GM23338 (cell line): ENCODE results near the gene TEX35. TPM values are rescaled to one million over a fixed set of nuclear protein-coding genes. Genes with fewer than 3 reads are reported as not detected.

Source experiments
- CREB1 ChIP-seq: fragments of 250-450 bp; sonication (Bioruptor Pico); IDR thresholded peaks from 2 replicates; pipeline ENCODE4 v1.5.0; 2020; ENCODE audit warnings: low read depth, mild to moderate bottlenecking, moderate library complexity
- ETS1 ChIP-seq: IDR thresholded peaks from 2 replicates; pipeline ENCODE4 v1.6.1; 2016; ENCODE audit warnings: antibody characterized with exemption
- EZH2 ChIP-seq: fragments of 200-600 bp; sonication (generic); IDR thresholded peaks from one replicate; pipeline ENCODE4 v1.8.0; 2017; ENCODE audit warnings: antibody characterized with exemption, mild to moderate bottlenecking, low read depth; ENCODE audit not compliant: unreplicated experiment
- JUNB ChIP-seq: IDR thresholded peaks from one replicate; pipeline ENCODE4 v1.6.1; 2016; ENCODE audit warnings: antibody characterized with exemption; ENCODE audit not compliant: unreplicated experiment
- NANOG ChIP-seq: IDR thresholded peaks from 2 replicates; pipeline ENCODE4 v1.6.1; 2016; ENCODE audit warnings: antibody characterized with exemption, borderline replicate concordance
- POLR2AphosphoS5 ChIP-seq: IDR thresholded peaks from 2 replicates; pipeline ENCODE4 v1.6.1; 2016; ENCODE audit warnings: antibody characterized with exemption, low read depth
- REST ChIP-seq: IDR thresholded peaks from one replicate; pipeline ENCODE4 v1.6.1; 2018; ENCODE audit warnings: antibody characterized with exemption; ENCODE audit not compliant: unreplicated experiment
- STAT1 ChIP-seq: IDR thresholded peaks from one replicate; pipeline ENCODE4 v1.6.1; 2016; ENCODE audit warnings: antibody characterized with exemption; ENCODE audit not compliant: unreplicated experiment
- ZNF114 ChIP-seq: fragments of 250-450 bp; sonication (Bioruptor Pico); IDR thresholded peaks from 2 replicates; pipeline ENCODE4 v1.5.0; 2020; ENCODE audit warnings: mild to moderate bottlenecking, moderate library complexity
- polyA plus RNA-seq: library from polyadenylated mRNA; unstranded; fragments of >200 nt; fragmentation: Nextera tagmentation; extraction: Ambion mirVana; gene quantifications from 2 replicates; pipeline ENCODE4 v1.2.1, GENCODE V29; 2016
- total RNA-seq: library from RNA; depleted of rRNA; stranded (reverse); fragments of >200 nt; shearing (Covaris generic); gene quantifications from 2 replicates; pipeline ENCODE4 v1.2.3, GENCODE V29; 2014
- TF ChIP-seq, protein P1 (sequence below): fragments of 250-450 bp; sonication (Bioruptor Pico); IDR thresholded peaks from 2 replicates; pipeline ENCODE4 v1.5.0; 2020; ENCODE audit warnings: mild to moderate bottlenecking, moderate library complexity
- TF ChIP-seq, protein P2 (sequence below), 2 experiments: fragments of 200-600 bp in 1 of 2; sonication (generic) in 1 of 2; conservative IDR thresholded peaks; 2 replicates each; pipeline versions ENCODE4 v1.5.1 to v1.6.1; 2016 to 2017; ENCODE audit warnings: antibody characterized with exemption in 2 of 2, low read depth in 2 of 2, mild to moderate bottlenecking in 2 of 2, moderate library complexity in 1 of 2

The TEX35 gene
- total and polyA plus RNA-seq, 2 experiments from 2014 or later, result not detected

GRCh38 chr1:178493301-178493741, 19.6 kb upstream of the TEX35 start (continued):
- TF ChIP-seq, protein P1, sequence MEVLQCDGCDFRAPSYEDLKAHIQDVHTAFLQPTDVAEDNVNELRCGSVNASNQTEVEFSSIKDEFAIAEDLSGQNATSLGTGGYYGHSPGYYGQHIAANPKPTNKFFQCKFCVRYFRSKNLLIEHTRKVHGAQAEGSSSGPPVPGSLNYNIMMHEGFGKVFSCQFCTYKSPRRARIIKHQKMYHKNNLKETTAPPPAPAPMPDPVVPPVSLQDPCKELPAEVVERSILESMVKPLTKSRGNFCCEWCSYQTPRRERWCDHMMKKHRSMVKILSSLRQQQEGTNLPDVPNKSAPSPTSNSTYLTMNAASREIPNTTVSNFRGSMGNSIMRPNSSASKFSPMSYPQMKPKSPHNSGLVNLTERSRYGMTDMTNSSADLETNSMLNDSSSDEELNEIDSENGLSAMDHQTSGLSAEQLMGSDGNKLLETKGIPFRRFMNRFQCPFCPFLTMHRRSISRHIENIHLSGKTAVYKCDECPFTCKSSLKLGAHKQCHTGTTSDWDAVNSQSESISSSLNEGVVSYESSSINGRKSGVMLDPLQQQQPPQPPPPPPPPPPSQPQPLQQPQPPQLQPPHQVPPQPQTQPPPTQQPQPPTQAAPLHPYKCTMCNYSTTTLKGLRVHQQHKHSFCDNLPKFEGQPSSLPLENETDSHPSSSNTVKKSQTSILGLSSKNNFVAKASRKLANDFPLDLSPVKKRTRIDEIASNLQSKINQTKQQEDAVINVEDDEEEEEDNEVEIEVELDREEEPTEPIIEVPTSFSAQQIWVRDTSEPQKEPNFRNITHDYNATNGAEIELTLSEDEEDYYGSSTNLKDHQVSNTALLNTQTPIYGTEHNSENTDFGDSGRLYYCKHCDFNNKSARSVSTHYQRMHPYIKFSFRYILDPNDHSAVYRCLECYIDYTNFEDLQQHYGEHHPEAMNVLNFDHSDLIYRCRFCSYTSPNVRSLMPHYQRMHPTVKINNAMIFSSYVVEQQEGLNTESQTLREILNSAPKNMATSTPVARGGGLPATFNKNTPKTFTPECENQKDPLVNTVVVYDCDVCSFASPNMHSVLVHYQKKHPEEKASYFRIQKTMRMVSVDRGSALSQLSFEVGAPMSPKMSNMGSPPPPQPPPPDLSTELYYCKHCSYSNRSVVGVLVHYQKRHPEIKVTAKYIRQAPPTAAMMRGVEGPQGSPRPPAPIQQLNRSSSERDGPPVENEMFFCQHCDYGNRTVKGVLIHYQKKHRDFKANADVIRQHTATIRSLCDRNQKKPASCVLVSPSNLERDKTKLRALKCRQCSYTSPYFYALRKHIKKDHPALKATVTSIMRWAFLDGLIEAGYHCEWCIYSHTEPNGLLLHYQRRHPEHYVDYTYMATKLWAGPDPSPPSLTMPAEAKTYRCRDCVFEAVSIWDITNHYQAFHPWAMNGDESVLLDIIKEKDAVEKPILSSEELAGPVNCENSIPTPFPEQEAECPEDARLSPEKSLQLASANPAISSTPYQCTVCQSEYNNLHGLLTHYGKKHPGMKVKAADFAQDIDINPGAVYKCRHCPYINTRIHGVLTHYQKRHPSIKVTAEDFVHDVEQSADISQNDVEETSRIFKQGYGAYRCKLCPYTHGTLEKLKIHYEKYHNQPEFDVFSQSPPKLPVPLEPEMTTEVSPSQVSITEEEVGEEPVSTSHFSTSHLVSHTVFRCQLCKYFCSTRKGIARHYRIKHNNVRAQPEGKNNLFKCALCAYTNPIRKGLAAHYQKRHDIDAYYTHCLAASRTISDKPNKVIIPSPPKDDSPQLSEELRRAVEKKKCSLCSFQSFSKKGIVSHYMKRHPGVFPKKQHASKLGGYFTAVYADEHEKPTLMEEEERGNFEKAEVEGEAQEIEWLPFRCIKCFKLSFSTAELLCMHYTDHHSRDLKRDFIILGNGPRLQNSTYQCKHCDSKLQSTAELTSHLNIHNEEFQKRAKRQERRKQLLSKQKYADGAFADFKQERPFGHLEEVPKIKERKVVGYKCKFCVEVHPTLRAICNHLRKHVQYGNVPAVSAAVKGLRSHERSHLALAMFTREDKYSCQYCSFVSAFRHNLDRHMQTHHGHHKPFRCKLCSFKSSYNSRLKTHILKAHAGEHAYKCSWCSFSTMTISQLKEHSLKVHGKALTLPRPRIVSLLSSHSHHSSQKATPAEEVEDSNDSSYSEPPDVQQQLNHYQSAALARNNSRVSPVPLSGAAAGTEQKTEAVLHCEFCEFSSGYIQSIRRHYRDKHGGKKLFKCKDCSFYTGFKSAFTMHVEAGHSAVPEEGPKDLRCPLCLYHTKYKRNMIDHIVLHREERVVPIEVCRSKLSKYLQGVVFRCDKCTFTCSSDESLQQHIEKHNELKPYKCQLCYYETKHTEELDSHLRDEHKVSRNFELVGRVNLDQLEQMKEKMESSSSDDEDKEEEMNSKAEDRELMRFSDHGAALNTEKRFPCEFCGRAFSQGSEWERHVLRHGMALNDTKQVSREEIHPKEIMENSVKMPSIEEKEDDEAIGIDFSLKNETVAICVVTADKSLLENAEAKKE (CRISPR knock-in tag), result no peak
- TF ChIP-seq, protein P2, sequence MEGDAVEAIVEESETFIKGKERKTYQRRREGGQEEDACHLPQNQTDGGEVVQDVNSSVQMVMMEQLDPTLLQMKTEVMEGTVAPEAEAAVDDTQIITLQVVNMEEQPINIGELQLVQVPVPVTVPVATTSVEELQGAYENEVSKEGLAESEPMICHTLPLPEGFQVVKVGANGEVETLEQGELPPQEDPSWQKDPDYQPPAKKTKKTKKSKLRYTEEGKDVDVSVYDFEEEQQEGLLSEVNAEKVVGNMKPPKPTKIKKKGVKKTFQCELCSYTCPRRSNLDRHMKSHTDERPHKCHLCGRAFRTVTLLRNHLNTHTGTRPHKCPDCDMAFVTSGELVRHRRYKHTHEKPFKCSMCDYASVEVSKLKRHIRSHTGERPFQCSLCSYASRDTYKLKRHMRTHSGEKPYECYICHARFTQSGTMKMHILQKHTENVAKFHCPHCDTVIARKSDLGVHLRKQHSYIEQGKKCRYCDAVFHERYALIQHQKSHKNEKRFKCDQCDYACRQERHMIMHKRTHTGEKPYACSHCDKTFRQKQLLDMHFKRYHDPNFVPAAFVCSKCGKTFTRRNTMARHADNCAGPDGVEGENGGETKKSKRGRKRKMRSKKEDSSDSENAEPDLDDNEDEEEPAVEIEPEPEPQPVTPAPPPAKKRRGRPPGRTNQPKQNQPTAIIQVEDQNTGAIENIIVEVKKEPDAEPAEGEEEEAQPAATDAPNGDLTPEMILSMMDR (conservative IDR thresholded peaks at IDR 0.05; ENCODE audit: low read depth in 2 of 2), result no peak
- TF ChIP-seq STAT1 (no peak), ETS1 (no peak), NANOG (no peak), CREB1 (no peak), POLR2AphosphoS5 (no peak), ZNF114 (no peak), REST (no peak), EZH2 (no peak), JUNB (no peak)
